Breast epithelium (tissue), 3 donors: Measurements from ENCODE around the gene NSUN2.

Source experiments
- CTCF ChIP-seq, 3 donors: fragments of 450-650 bp; IDR thresholded peaks; one replicate each; pipeline ENCODE4 v1.5.1; 2016 to 2017; ENCODE audit warnings: antibody characterized with exemption in 3 of 3, mild to moderate bottlenecking in 3 of 3, moderate library complexity in 3 of 3
- POLR2AphosphoS5 ChIP-seq, 3 donors: sonication (generic); formaldehyde crosslinking; IDR thresholded peaks; one replicate each; pipeline ENCODE4 v1.6.1; 2017; ENCODE audit warnings: antibody characterized with exemption in 3 of 3

- TF ChIP-seq POLR2AphosphoS5 (IDR thresholded peaks at IDR 0.05) (no peak), CTCF (IDR thresholded peaks at IDR 0.05) (no peak)
Measured at GRCh38 chr5:6655432-6655831, 22.6 kb upstream of the NSUN2 start.
